Measurements from ENCODE around the gene ROBO2. TPM values are rescaled to one million over a fixed set of nuclear protein-coding genes. Genes with fewer than 3 reads are reported as not detected.
A peak's percentile ranks its signal among the peaks of the same experiment; 100 is the strongest.

Gene ROBO2
- total and polyA plus RNA-seq, 3 donors from 2014 or later = 16.1 to 23.3 (median 17.7) TPM

- H3K4me3 ChIP-seq = no peak overlapping the region
- intact Hi-C loops (cut with DNase I; ENCODE audit: low total_unique reads) = no loop called here
Observed at GRCh38 chr3:77466562-77467115, 426.7 kb downstream of the ROBO2 start.

GRCh38 chr3:77467702-77468625 is 428.1 kb downstream of the ROBO2 start:
- Histone ChIP-seq H3K27me3 (no peaks in the 10 kb centered on the region), H3K36me3 (ENCODE audit: low read depth, missing control alignments) (no peaks in the 10 kb centered on the region), H3K27ac (no peak overlapping the region), H3K9me3 (no peaks in the 10 kb centered on the region), H3K4me3 (no peak overlapping the region), H3K4me1 (peaks cover 6% of the 10 kb centered on the region)
- 51 to 55% methylated on average over 8 of the region's 8 CpGs for WGBS, 2 donors
- DNase-seq = peak; percentile 18
- TF ChIP-seq CTCF (IDR thresholded peaks at IDR 0.05) (no peak), POLR2A (IDR thresholded peaks at IDR 0.05) (no peak)
- intact Hi-C loops (cut with DNase I; ENCODE audit: low total_unique reads) = no loop called here

More at GRCh38 chr3:77466562-77467115, 426.7 kb downstream of the ROBO2 start:
- WGBS, 2 donors = 72 to 73% methylated on average over 5 of the region's 5 CpGs
- TF ChIP-seq CTCF (IDR thresholded peaks at IDR 0.05) (no peak), POLR2A (IDR thresholded peaks at IDR 0.05) (no peak)
- Histone ChIP-seq H3K27ac (no peak overlapping the region), H3K27me3 (no peaks in the 10 kb centered on the region), H3K36me3 (ENCODE audit: low read depth, missing control alignments) (no peaks in the 10 kb centered on the region), H3K9me3 (no peaks in the 10 kb centered on the region), H3K4me1 (peaks cover 6% of the 10 kb centered on the region)
- no peak for DNase-seq

GRCh38 chr3:77468626-77469020 is 428.7 kb downstream of the ROBO2 start:
- no peak for DNase-seq
- Histone ChIP-seq H3K4me1 (peaks cover 6% of the 10 kb centered on the region), H3K27me3 (no peaks in the 10 kb centered on the region), H3K4me3 (no peak overlapping the region), H3K36me3 (ENCODE audit: low read depth, missing control alignments) (no peaks in the 10 kb centered on the region), H3K9me3 (no peaks in the 10 kb centered on the region), H3K27ac (no peak overlapping the region)
- intact Hi-C loops (cut with DNase I; ENCODE audit: low total_unique reads) = no loop called here
- 58 to 60% methylated on average over 3 of the region's 3 CpGs for WGBS, 2 donors
- no peak for TF ChIP-seq CTCF (IDR thresholded peaks at IDR 0.05)
- no peak for TF ChIP-seq POLR2A (IDR thresholded peaks at IDR 0.05)

GRCh38 chr3:77475507-77475906 is 435.6 kb downstream of the ROBO2 start:
- H3K36me3 ChIP-seq (ENCODE audit: low read depth, missing control alignments) = no peaks in the 10 kb centered on the region
- H3K4me1 ChIP-seq = no peaks in the 10 kb centered on the region
- TF ChIP-seq CTCF (IDR thresholded peaks at IDR 0.05) (no peak), POLR2A (IDR thresholded peaks at IDR 0.05) (no peak)
- H3K27me3 ChIP-seq = no peaks in the 10 kb centered on the region
- H3K27ac ChIP-seq = no peak overlapping the region
- H3K4me3 ChIP-seq = no peak overlapping the region
- WGBS, 2 donors = 59 to 63% methylated on average over 2 of the region's 2 CpGs
- intact Hi-C loops (cut with DNase I; ENCODE audit: low total_unique reads) = no loop called here
- H3K9me3 ChIP-seq = no peaks in the 10 kb centered on the region
- DNase-seq = no peak
